Tibial nerve (tissue), 4 donors: Measurements from ENCODE around the gene C16orf96.

Experiments
- EP300 ChIP-seq, 2 donors: sonication (generic); formaldehyde crosslinking; IDR thresholded peaks; one replicate each; pipeline ENCODE4 v1.6.1; 2017; ENCODE audit warnings: antibody characterized with exemption in 2 of 2, mild to moderate bottlenecking in 1 of 2
- TF ChIP-seq, protein P1 (sequence below), 5 experiments: fragments of 200-600 bp in 3 of 5; fragments of 450-650 bp in 2 of 5; sonication (generic) in 3 of 5; IDR thresholded peaks; one replicate each; pipeline ENCODE4 v1.5.1; 2016 to 2019; ENCODE audit warnings: antibody characterized with exemption in 5 of 5, mild to moderate bottlenecking in 3 of 5, moderate library complexity in 2 of 5

GRCh38 chr16:4514606-4515005, 41.5 kb upstream of the C16orf96 start:
- TF ChIP-seq, protein P1, sequence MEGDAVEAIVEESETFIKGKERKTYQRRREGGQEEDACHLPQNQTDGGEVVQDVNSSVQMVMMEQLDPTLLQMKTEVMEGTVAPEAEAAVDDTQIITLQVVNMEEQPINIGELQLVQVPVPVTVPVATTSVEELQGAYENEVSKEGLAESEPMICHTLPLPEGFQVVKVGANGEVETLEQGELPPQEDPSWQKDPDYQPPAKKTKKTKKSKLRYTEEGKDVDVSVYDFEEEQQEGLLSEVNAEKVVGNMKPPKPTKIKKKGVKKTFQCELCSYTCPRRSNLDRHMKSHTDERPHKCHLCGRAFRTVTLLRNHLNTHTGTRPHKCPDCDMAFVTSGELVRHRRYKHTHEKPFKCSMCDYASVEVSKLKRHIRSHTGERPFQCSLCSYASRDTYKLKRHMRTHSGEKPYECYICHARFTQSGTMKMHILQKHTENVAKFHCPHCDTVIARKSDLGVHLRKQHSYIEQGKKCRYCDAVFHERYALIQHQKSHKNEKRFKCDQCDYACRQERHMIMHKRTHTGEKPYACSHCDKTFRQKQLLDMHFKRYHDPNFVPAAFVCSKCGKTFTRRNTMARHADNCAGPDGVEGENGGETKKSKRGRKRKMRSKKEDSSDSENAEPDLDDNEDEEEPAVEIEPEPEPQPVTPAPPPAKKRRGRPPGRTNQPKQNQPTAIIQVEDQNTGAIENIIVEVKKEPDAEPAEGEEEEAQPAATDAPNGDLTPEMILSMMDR (IDR thresholded peaks at IDR 0.05): no peak
- TF ChIP-seq EP300 (IDR thresholded peaks at IDR 0.05): no peak
